ENCODE measurements around the gene PARN. TPM values are rescaled to one million over a fixed set of nuclear protein-coding genes. Genes with fewer than 3 reads are reported as not detected.

The PARN gene
- total and polyA plus RNA-seq, 2 of the 8 experiments (the other 6 are each of a cell fraction or from before 2014, with no cell fraction given), result 24.5 to 44.6 TPM

DNA sequence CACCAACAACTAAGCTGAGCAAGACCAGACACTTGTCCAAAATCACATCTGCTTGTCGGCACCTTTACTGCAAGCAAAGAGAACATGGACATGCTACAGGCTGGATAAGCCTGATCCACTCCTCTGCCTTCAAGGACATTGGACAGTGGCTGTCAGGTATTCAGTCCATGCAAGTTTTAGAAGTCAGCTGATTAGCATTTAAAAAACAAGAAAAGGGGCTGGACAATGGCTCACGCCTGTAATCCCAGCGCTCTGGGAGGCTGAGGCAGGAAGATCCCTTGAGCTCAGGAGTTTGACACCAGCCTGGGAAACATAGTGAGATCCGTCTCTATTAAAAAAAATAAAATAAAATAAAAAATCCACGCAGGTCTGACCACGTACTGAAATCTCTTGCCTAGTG, 20.3 kb downstream of the PARN start (continued):
- TF ChIP-seq CHD7 (IDR thresholded peaks at IDR 0.05; ENCODE audit: insufficient replicate concordance, low read length) (no peak), RBBP5 (IDR thresholded peaks at IDR 0.05; ENCODE audit: borderline replicate concordance, low read depth, low read length) (no peak), CBX5 (IDR thresholded peaks at IDR 0.05; ENCODE audit: low read depth, low read length) (no peak), EZH2 (IDR thresholded peaks at IDR 0.05; ENCODE audit: low read depth, low read length, severe bottlenecking) (no peak), SP4 (IDR thresholded peaks at IDR 0.05; ENCODE audit: low read length) (no peak), JUND (IDR thresholded peaks at IDR 0.05; ENCODE audit: low read length) (no peak), RNF2 (IDR thresholded peaks at IDR 0.05; ENCODE audit: borderline replicate concordance, low read depth, low read length, missing control alignments, poor library complexity, severe bottlenecking) (no peak)
